Measurements from ENCODE around the gene P4HTM. TPM values are rescaled to one million over a fixed set of nuclear protein-coding genes. Genes with fewer than 3 reads are reported as not detected.

The P4HTM gene
- total RNA-seq, 1 donor from 2014 or later, result 17.2 TPM

GRCh38 chr3:49028298-49028672 is 38.2 kb downstream of the P4HTM start:
- H3K4me1 ChIP-seq (ENCODE audit: control insufficient read depth in 3 of 3, insufficient read depth in 3 of 3, low read length in 3 of 3), result peaks cover 24 to 59% (median 33%) of the 10 kb centered on the region in 3 donors
- H3K27ac ChIP-seq (ENCODE audit: low read depth, low read length), result peak overlapping the region; percentile 94
- H3K27me3 ChIP-seq (ENCODE audit: control insufficient read depth in 3 of 3, insufficient read depth in 3 of 3, low read length in 3 of 3), result no peaks in the 10 kb centered on the region
- peak overlapping the region; percentile 96 to 99 (median 97) for H3K9ac ChIP-seq (ENCODE audit: low read depth in 1 of 3, low read length in 3 of 3)
- H3K9me3 ChIP-seq (ENCODE audit: control insufficient read depth in 3 of 3, low read length in 3 of 3), result no peaks in the 10 kb centered on the region
- peak overlapping the region; percentile 72 to 97 (median 91) for H3K4me3 ChIP-seq (ENCODE audit: low read length in 3 of 3)
- peaks cover 62 to 65% (median 62%) of the 10 kb centered on the region in 3 donors for H3K36me3 ChIP-seq (ENCODE audit: control insufficient read depth in 3 of 3, insufficient read depth in 3 of 3, low read length in 3 of 3)

GRCh38 chr3:49028673-49029562 is 38.9 kb downstream of the P4HTM start, which contains the start of gene IMPDH2:
IMPDH2 (minus strand) TSS chr3:49029398; CDS start chr3:49029350, 48 bp downstream.
- Histone ChIP-seq H3K9me3 (ENCODE audit: control insufficient read depth in 3 of 3, low read length in 3 of 3) (no peaks in the 10 kb centered on the region), H3K4me1 (ENCODE audit: control insufficient read depth in 3 of 3, insufficient read depth in 3 of 3, low read length in 3 of 3) (peaks cover 21 to 55% (median 28%) of the 10 kb centered on the region in 3 donors), H3K9ac (ENCODE audit: low read depth in 1 of 3, low read length in 3 of 3) (peak within 1 kb of the TSS; percentile 96 to 99 (median 97)), H3K4me3 (ENCODE audit: low read length in 3 of 3) (peak within 1 kb of the TSS; percentile 72 to 97 (median 91)), H3K27me3 (ENCODE audit: control insufficient read depth in 3 of 3, insufficient read depth in 3 of 3, low read length in 3 of 3) (no peaks in the 10 kb centered on the region), H3K36me3 (ENCODE audit: control insufficient read depth in 3 of 3, insufficient read depth in 3 of 3, low read length in 3 of 3) (peaks cover 58 to 63% (median 59%) of the 10 kb centered on the region in 3 donors), H3K27ac (ENCODE audit: low read depth, low read length) (peak within 1 kb of the TSS; percentile 94)

GRCh38 chr3:49029563-49029884 is 39.5 kb downstream of the P4HTM start:
- Histone ChIP-seq H3K9ac (ENCODE audit: low read depth in 1 of 3, low read length in 3 of 3) (peak overlapping the region; percentile 66 to 99 (median 85)), H3K9me3 (ENCODE audit: control insufficient read depth in 3 of 3, low read length in 3 of 3) (no peaks in the 10 kb centered on the region), H3K27me3 (ENCODE audit: control insufficient read depth in 3 of 3, insufficient read depth in 3 of 3, low read length in 3 of 3) (no peaks in the 10 kb centered on the region), H3K4me3 (ENCODE audit: low read length in 3 of 3) (peak overlapping the region; percentile 66 to 97 (median 72)), H3K36me3 (ENCODE audit: control insufficient read depth in 3 of 3, insufficient read depth in 3 of 3, low read length in 3 of 3) (peaks cover 54 to 61% (median 57%) of the 10 kb centered on the region in 3 donors), H3K27ac (ENCODE audit: low read depth, low read length) (peak overlapping the region; percentile 94), H3K4me1 (ENCODE audit: control insufficient read depth in 3 of 3, insufficient read depth in 3 of 3, low read length in 3 of 3) (peaks cover 19 to 49% (median 25%) of the 10 kb centered on the region in 3 donors)

GRCh38 chr3:49030321-49030720 is 40.3 kb downstream of the P4HTM start:
- H3K9ac ChIP-seq (ENCODE audit: low read depth in 1 of 3, low read length in 3 of 3), result no peak overlapping the region
- no peaks in the 10 kb centered on the region for H3K9me3 ChIP-seq (ENCODE audit: control insufficient read depth in 3 of 3, low read length in 3 of 3)
- H3K36me3 ChIP-seq (ENCODE audit: control insufficient read depth in 3 of 3, insufficient read depth in 3 of 3, low read length in 3 of 3), result peaks cover 48 to 58% (median 54%) of the 10 kb centered on the region in 3 donors
- no peaks in the 10 kb centered on the region for H3K27me3 ChIP-seq (ENCODE audit: control insufficient read depth in 3 of 3, insufficient read depth in 3 of 3, low read length in 3 of 3)
- H3K27ac ChIP-seq (ENCODE audit: low read depth, low read length), result no peak overlapping the region
- H3K4me3 ChIP-seq (ENCODE audit: low read length in 3 of 3), result no peak overlapping the region
- peaks cover 15 to 41% (median 20%) of the 10 kb centered on the region in 3 donors for H3K4me1 ChIP-seq (ENCODE audit: control insufficient read depth in 3 of 3, insufficient read depth in 3 of 3, low read length in 3 of 3)

GRCh38 chr3:49032646-49033304 is 42.7 kb downstream of the P4HTM start:
- Histone ChIP-seq H3K9ac (ENCODE audit: low read depth in 1 of 3, low read length in 3 of 3) (no peak overlapping the region), H3K4me1 (ENCODE audit: control insufficient read depth in 3 of 3, insufficient read depth in 3 of 3, low read length in 3 of 3) (peaks cover 12 to 17% (median 12%) of the 10 kb centered on the region in 3 donors), H3K27me3 (ENCODE audit: control insufficient read depth in 3 of 3, insufficient read depth in 3 of 3, low read length in 3 of 3) (no peaks in the 10 kb centered on the region), H3K4me3 (ENCODE audit: low read length in 3 of 3) (no peak overlapping the region), H3K27ac (ENCODE audit: low read depth, low read length) (no peak overlapping the region), H3K36me3 (ENCODE audit: control insufficient read depth in 3 of 3, insufficient read depth in 3 of 3, low read length in 3 of 3) (peaks cover 35 to 54% (median 39%) of the 10 kb centered on the region in 3 donors), H3K9me3 (ENCODE audit: control insufficient read depth in 3 of 3, low read length in 3 of 3) (no peaks in the 10 kb centered on the region)

GRCh38 chr3:49034650-49035049 is 44.6 kb downstream of the P4HTM start:
- H3K36me3 ChIP-seq (ENCODE audit: control insufficient read depth in 3 of 3, insufficient read depth in 3 of 3, low read length in 3 of 3), result peaks cover 35 to 55% (median 36%) of the 10 kb centered on the region in 3 donors
- H3K4me3 ChIP-seq (ENCODE audit: low read length in 3 of 3), result no peak overlapping the region
- no peak overlapping the region for H3K27ac ChIP-seq (ENCODE audit: low read depth, low read length)

GRCh38 chr3:49035281-49035680 is 45.2 kb downstream of the P4HTM start:
- H3K36me3 ChIP-seq (ENCODE audit: control insufficient read depth in 3 of 3, insufficient read depth in 3 of 3, low read length in 3 of 3), result peaks cover 33 to 56% (median 40%) of the 10 kb centered on the region in 3 donors
- H3K9ac ChIP-seq (ENCODE audit: low read depth in 1 of 3, low read length in 3 of 3), result no peak overlapping the region
- no peaks in the 10 kb centered on the region for H3K4me1 ChIP-seq (ENCODE audit: control insufficient read depth in 3 of 3, insufficient read depth in 3 of 3, low read length in 3 of 3)
- no peak overlapping the region for H3K4me3 ChIP-seq (ENCODE audit: low read length in 3 of 3)
- H3K27ac ChIP-seq (ENCODE audit: low read depth, low read length), result no peak overlapping the region
- no peaks in the 10 kb centered on the region for H3K27me3 ChIP-seq (ENCODE audit: control insufficient read depth in 3 of 3, insufficient read depth in 3 of 3, low read length in 3 of 3)
- no peaks in the 10 kb centered on the region for H3K9me3 ChIP-seq (ENCODE audit: control insufficient read depth in 3 of 3, low read length in 3 of 3)

More at GRCh38 chr3:49034650-49035049, 44.6 kb downstream of the P4HTM start:
- Histone ChIP-seq H3K27me3 (ENCODE audit: control insufficient read depth in 3 of 3, insufficient read depth in 3 of 3, low read length in 3 of 3) (no peaks in the 10 kb centered on the region), H3K4me1 (ENCODE audit: control insufficient read depth in 3 of 3, insufficient read depth in 3 of 3, low read length in 3 of 3) (peaks cover 0 to 3% (median 0%) of the 10 kb centered on the region in 3 donors), H3K9me3 (ENCODE audit: control insufficient read depth in 3 of 3, low read length in 3 of 3) (no peaks in the 10 kb centered on the region), H3K9ac (ENCODE audit: low read depth in 1 of 3, low read length in 3 of 3) (no peak overlapping the region)

GRCh38 chr3:49053543-49053942 is 63.5 kb downstream of the P4HTM start:
- Histone ChIP-seq H3K4me3 (ENCODE audit: low read length in 3 of 3) (no peak overlapping the region), H3K36me3 (ENCODE audit: control insufficient read depth in 3 of 3, insufficient read depth in 3 of 3, low read length in 3 of 3) (peaks cover 37 to 44% (median 42%) of the 10 kb centered on the region in 3 donors), H3K4me1 (ENCODE audit: control insufficient read depth in 3 of 3, insufficient read depth in 3 of 3, low read length in 3 of 3) (peaks cover 0 to 6% (median 0%) of the 10 kb centered on the region in 3 donors), H3K27me3 (ENCODE audit: control insufficient read depth in 3 of 3, insufficient read depth in 3 of 3, low read length in 3 of 3) (no peaks in the 10 kb centered on the region), H3K27ac (ENCODE audit: low read depth, low read length) (no peak overlapping the region), H3K9ac (ENCODE audit: low read depth in 1 of 3, low read length in 3 of 3) (no peak overlapping the region), H3K9me3 (ENCODE audit: control insufficient read depth in 3 of 3, low read length in 3 of 3) (no peaks in the 10 kb centered on the region)

- H3K36me3 ChIP-seq (ENCODE audit: control insufficient read depth in 3 of 3, insufficient read depth in 3 of 3, low read length in 3 of 3), result peaks cover 37 to 44% (median 42%) of the 10 kb centered on the region in 3 donors
- no peak overlapping the region for H3K27ac ChIP-seq (ENCODE audit: low read depth, low read length)
- H3K9ac ChIP-seq (ENCODE audit: low read depth in 1 of 3, low read length in 3 of 3), result peak overlapping the region in 1 of 3 donors; percentile 16
- H3K4me1 ChIP-seq (ENCODE audit: control insufficient read depth in 3 of 3, insufficient read depth in 3 of 3, low read length in 3 of 3), result peaks cover 0 to 6% (median 0%) of the 10 kb centered on the region in 3 donors
- no peaks in the 10 kb centered on the region for H3K9me3 ChIP-seq (ENCODE audit: control insufficient read depth in 3 of 3, low read length in 3 of 3)
- no peaks in the 10 kb centered on the region for H3K27me3 ChIP-seq (ENCODE audit: control insufficient read depth in 3 of 3, insufficient read depth in 3 of 3, low read length in 3 of 3)
- no peak overlapping the region for H3K4me3 ChIP-seq (ENCODE audit: low read length in 3 of 3)
Observed at GRCh38 chr3:49054344-49054862, 64.4 kb downstream of the P4HTM start.
